Fibroblast of villous mesenchyme (primary cell): Measurements from ENCODE around the gene DLX5. TPM values are rescaled to one million over a fixed set of nuclear protein-coding genes. Genes with fewer than 3 reads are reported as not detected.

Experiments used
- DNase-seq: peaks from one replicate; pipeline ENCODE4 v3.0.0-alpha.2; 2010; ENCODE audit warnings: low read depth
- H3K4me3 ChIP-seq: 2 replicates; pipeline ENCODE4 v1.5.1; 2011; ENCODE audit warnings: low read depth, mild to moderate bottlenecking, low read length
- CTCF ChIP-seq: IDR thresholded peaks from 2 replicates; pipeline ENCODE4 v1.5.1; 2012; ENCODE audit warnings: low read depth, mild to moderate bottlenecking, low read length; ENCODE audit not compliant: insufficient read depth
- total RNA-seq: library from RNA; depleted of rRNA; stranded (reverse); fragments of >200 nt; gene quantifications from 2 replicates; pipeline ENCODE4 v1.2.3, GENCODE V29; 2012

DLX5 gene
- total RNA-seq, 1 donor: not detected

DNA sequence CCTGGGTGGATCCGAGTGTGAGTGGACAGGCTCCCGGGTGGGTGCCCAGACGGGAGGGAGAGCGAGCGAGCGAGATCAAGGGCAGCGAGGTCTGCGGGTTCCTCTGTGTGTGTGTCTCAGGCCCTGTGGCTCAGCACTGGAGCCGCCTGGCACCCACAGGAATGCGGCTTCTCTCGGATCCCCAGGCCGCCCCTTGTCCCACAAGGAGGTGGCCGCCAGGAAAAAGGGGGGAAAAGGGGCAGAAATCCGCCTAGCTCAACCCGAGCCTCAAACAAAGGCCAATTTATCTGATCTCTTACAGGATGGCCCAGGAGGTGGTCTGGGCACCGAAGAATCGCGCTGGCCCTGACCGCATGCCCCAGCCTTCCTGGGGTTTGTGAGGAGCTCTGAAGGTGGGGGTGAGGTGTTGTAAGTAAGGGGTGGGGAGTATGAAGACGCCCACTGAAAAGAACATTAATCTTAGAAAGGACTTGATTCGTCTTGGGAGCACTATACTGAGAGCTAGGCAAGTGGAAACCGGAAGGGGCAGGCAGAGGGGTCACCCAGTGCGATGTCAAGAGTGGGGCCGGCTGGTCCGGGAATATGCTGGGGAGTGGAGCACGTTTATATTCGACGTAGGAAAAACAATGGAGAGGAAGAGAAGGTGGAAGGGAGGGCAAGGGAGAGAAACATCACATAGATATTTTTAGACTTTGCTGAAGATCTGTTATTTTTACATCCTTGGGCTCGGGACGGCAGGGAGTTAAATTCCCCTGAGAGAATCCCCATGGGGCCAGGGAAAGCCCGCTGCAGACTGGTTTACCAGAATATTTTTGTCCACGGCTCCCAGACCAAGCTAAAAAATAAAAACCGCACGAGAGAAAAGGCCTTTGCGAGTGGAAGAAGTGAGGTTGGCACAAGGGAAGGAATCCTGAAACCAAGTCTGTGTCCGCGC, 7.2 kb downstream of the DLX5 start:
- no peak for DNase-seq
- H3K4me3 ChIP-seq: no peak overlapping the region
- no peak for TF ChIP-seq CTCF

GRCh38 chr7:97016381-97017191, 8.0 kb downstream of the DLX5 start:
- no peak overlapping the region for H3K4me3 ChIP-seq
- DNase-seq: no peak
- TF ChIP-seq CTCF: no peak

DNA sequence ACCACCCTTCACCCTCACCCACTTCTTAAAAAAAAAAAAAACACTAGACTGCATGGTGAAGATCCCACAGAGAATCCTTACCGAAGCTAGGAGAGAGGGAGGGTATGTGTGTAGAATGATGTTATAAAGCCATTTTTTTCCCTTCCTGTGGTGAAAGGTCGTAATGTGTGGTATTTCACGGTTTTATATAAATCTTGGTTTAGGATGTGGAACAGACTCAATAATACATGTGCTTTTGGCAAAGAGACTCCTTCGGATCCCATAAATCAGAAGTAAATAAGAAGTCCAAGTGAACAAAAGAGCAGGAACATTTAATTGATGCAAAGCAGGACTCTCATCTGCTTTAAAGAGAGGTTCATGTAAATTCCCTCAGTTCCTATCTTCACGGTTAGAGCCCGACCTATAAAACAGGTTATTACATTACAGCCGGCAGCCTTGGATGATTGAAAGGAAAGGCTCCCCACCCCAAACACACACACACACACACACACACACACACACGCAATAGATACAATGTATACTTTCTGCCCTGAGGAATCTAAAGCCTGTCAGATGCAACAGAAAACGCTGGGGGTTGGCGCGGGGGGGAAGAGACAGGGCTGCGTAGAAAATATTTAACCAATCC, 8.8 kb downstream of the DLX5 start:
- no peak overlapping the region for H3K4me3 ChIP-seq
- TF ChIP-seq CTCF: no peak
- DNase-seq: no peak

DNA sequence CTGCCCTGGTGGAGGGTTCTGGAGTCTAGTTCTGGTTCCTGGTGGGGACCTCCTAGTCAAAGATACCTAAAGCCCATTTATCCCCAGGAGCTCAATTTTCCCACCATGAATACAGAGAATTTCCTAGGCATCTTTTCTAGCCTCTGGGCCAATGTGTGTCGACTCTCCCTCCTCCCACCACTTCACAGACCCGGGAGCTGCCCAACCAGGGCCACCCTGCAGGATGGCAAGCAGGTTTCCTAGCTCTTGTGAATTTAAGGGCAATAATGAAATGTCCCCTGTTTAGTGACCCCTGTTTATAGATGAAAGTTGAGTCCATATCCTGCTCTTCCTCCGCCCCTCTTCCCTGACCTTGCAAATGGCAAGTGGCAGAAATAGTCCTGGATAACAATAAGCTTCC, 9.4 kb downstream of the DLX5 start:
- TF ChIP-seq CTCF: no peak
- DNase-seq: no peak
- no peak overlapping the region for H3K4me3 ChIP-seq

GRCh38 chr7:97014145-97014750, 10.4 kb downstream of the DLX5 start:
- TF ChIP-seq CTCF: no peak
- no peak for DNase-seq
- H3K4me3 ChIP-seq: no peak overlapping the region

DNA sequence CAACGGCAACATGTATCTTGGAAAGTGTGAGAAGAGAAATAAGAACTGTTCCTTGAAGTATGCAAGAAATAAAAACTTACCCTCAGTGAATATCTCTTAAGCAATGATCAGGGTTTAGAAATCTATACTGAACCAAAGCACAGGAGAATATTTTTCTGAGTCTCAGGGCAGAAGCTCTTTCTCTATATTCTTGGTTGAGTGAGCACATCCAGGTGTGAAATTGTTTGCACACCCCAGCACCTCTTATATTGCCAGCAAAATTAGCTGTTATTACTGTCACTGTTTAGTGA, 10.8 kb downstream of the DLX5 start:
- TF ChIP-seq CTCF: no peak
- DNase-seq: no peak
- no peak overlapping the region for H3K4me3 ChIP-seq
